Esophagus squamous epithelium (tissue), 4 donors: ENCODE measurements around the gene AMN.

Experiments used
- CTCF ChIP-seq, 6 experiments: fragments of 450-650 bp in 4 of 6; fragments of 200-600 bp in 2 of 6; sonication (generic) in 2 of 6; IDR thresholded peaks; one replicate each; pipeline ENCODE4 v1.5.1; 2016 to 2019; ENCODE audit warnings: antibody characterized with exemption in 6 of 6, mild to moderate bottlenecking in 4 of 6, moderate library complexity in 4 of 6
- POLR2A ChIP-seq, 4 donors: fragments of 450-650 bp; IDR thresholded peaks; one replicate each; pipeline ENCODE4 v1.6.1; 2017; ENCODE audit warnings: antibody characterized with exemption in 4 of 4, mild to moderate bottlenecking in 4 of 4, moderate library complexity in 3 of 4

- TF ChIP-seq POLR2A (IDR thresholded peaks at IDR 0.05) = no peak
- TF ChIP-seq CTCF (IDR thresholded peaks at IDR 0.05) = no peak
Measured at GRCh38 chr14:102951034-102951433, 28.6 kb downstream of the AMN start.
